HepG2 (cell line): ENCODE data around the gene NUP133. TPM values are rescaled to one million over a fixed set of nuclear protein-coding genes. Genes with fewer than 3 reads are reported as not detected.

Source experiments
- ATAC-seq: fragments of 200-7000 bp; cut with Tn5 transposase; 3 replicates; pipeline ENCODE4 v1.9.1; 2020; ENCODE audit warnings: mild to moderate bottlenecking, moderate library complexity
- BruUV-seq: library from RNA; stranded (reverse); fragments of 400-500 nt; replicated peaks from 2 replicates; lab custom pipeline; 2021; lab: Mats Ljungman, UMichigan
- CTCF ChIA-PET: fragments of 300-600 bp; formaldehyde crosslinking; extraction: SDS; loops from one replicate; lab custom pipeline; 2021; ENCODE audit warnings: low total read pairs, inconsistent platforms, low intra/inter-chr PET ratio; lab: Yijun Ruan, JAX
- POLR2A ChIA-PET: fragments of 350-600 bp; sonication (Branson Sonifier 250); formaldehyde crosslinking; loops from one replicate; lab custom pipeline; 2020; ENCODE audit warnings: antibody characterized with exemption, inconsistent platforms; lab: Yijun Ruan, JAX
- DNase-seq: peaks from one replicate; pipeline ENCODE4 v3.0.0-alpha.2; 2015; ENCODE audit warnings: low spot score
- FAIRE-seq: peaks from 3 replicates; lab custom pipeline; 2011; peaks lifted over from hg19 to GRCh38; lab: Jason Lieb, UNC
- H2AFZ ChIP-seq: one replicate; pipeline ENCODE4 v1.6.1; 2011; ENCODE audit warnings: low read length, inconsistent platforms
- H3K27ac ChIP-seq: fragments of 300-600 bp; 3 replicates; pipeline ENCODE4 v1.8.0; 2011; ENCODE audit warnings: mixed run types, mild to moderate bottlenecking, mixed read lengths, low read length, inconsistent platforms; ENCODE audit not compliant: insufficient read depth; ENCODE audit errors: extremely low read length
- H3K27me3 ChIP-seq, 2 experiments: fragments of 200-600 bp in 1 of 2; 2 replicates in 1 of 2; 3 replicates in 1 of 2; pipeline versions ENCODE4 v1.6.0 to v1.8.0; 2011; ENCODE audit warnings: low read length in 2 of 2, mild to moderate bottlenecking in 2 of 2, moderate library complexity in 2 of 2, inconsistent platforms in 1 of 2; ENCODE audit not compliant: insufficient read depth in 2 of 2, control insufficient read depth in 1 of 2
- H3K36me3 ChIP-seq, 2 experiments: fragments of 200-600 bp in 1 of 2; replicated peaks in 1 of 2; 2 replicates in 1 of 2; 3 replicates in 1 of 2; pipeline versions ENCODE4 v1.5.1 to v1.8.0; 2011; ENCODE audit warnings: low read length in 2 of 2, inconsistent platforms in 1 of 2; ENCODE audit not compliant: insufficient read depth in 2 of 2, control insufficient read depth in 1 of 2
- H3K4me1 ChIP-seq: 2 replicates; pipeline ENCODE4 v1.5.1; 2012; ENCODE audit warnings: low read length, inconsistent platforms; ENCODE audit not compliant: insufficient read depth
- H3K4me2 ChIP-seq: 2 replicates; pipeline ENCODE4 v1.6.0; 2011; ENCODE audit warnings: low read depth, low read length, inconsistent platforms
- H3K4me3 ChIP-seq, 3 experiments: fragments of 200-600 bp in 1 of 3; sonication (generic), shearing (Covaris generic) in 1 of 3; replicated peaks in 1 of 3; 2 replicates each; pipeline ENCODE4 v1.5.1; 2011 to 2016; ENCODE audit warnings: low read length in 3 of 3, inconsistent platforms in 2 of 3, low read depth in 2 of 3, mild to moderate bottlenecking in 2 of 3, control low read depth in 1 of 3, mixed read lengths in 1 of 3; ENCODE audit not compliant: insufficient read depth in 1 of 3
- H3K79me2 ChIP-seq: one replicate; pipeline ENCODE4 v1.6.1; 2011; ENCODE audit warnings: low read length, inconsistent platforms; ENCODE audit not compliant: insufficient read depth
- H3K9ac ChIP-seq: 2 replicates; pipeline ENCODE4 v1.6.0; 2011; ENCODE audit warnings: mild to moderate bottlenecking, low read depth, low read length, inconsistent platforms; ENCODE audit not compliant: insufficient read depth
- H3K9me3 ChIP-seq: 2 replicates; pipeline ENCODE4 v1.5.1; 2012; ENCODE audit warnings: mild to moderate bottlenecking, low read length
- H4K20me1 ChIP-seq: 2 replicates; pipeline ENCODE4 v1.6.0; 2011; ENCODE audit warnings: inconsistent platforms, mild to moderate bottlenecking, low read length, moderate library complexity; ENCODE audit not compliant: insufficient read depth
- CENPT ChIP-seq: sonication (generic); formaldehyde crosslinking; IDR thresholded peaks from 2 replicates; pipeline ENCODE4 v1.8.0; 2022; ENCODE audit warnings: low read depth, mild to moderate bottlenecking, moderate library complexity, missing genetic modification reagents
- GATAD2A ChIP-seq: IDR thresholded peaks from 2 replicates; pipeline ENCODE4 v1.6.1; 2016
- GFI1 ChIP-seq: sonication (generic); formaldehyde crosslinking; IDR thresholded peaks from 2 replicates; pipeline ENCODE4 v1.5.0; 2020; ENCODE audit warnings: missing genetic modification reagents, mild to moderate bottlenecking, borderline replicate concordance
- HDAC1 ChIP-seq: sonication (generic); formaldehyde crosslinking; IDR thresholded peaks from 2 replicates; pipeline ENCODE4 v1.5.1; 2020; ENCODE audit warnings: mild to moderate bottlenecking, missing genetic modification reagents
- KIAA2018 ChIP-seq: sonication (generic); formaldehyde crosslinking; IDR thresholded peaks from 2 replicates; pipeline ENCODE4 v1.5.0; 2020; ENCODE audit warnings: mild to moderate bottlenecking, missing genetic modification reagents, borderline replicate concordance
- NFRKB ChIP-seq: fragments of 450-650 bp; IDR thresholded peaks from 2 replicates; pipeline ENCODE4 v1.6.1; 2017
- TMF1 ChIP-seq: sonication (generic); formaldehyde crosslinking; IDR thresholded peaks from 2 replicates; pipeline ENCODE4 v1.8.1; 2022; ENCODE audit warnings: low read depth, missing genetic modification reagents
- ZNF576 ChIP-seq: sonication (generic); formaldehyde crosslinking; IDR thresholded peaks from 2 replicates; pipeline ENCODE4 v1.4.0; 2020; ENCODE audit warnings: mild to moderate bottlenecking, missing genetic modification reagents
- ZNF614 ChIP-seq: IDR thresholded peaks from 2 replicates; pipeline ENCODE4 v1.6.1; 2018; ENCODE audit warnings: missing biosample characterization, missing genetic modification reagents, inconsistent platforms, borderline replicate concordance
- ZNF770 ChIP-seq: sonication (generic); formaldehyde crosslinking; IDR thresholded peaks from 2 replicates; pipeline ENCODE4 v1.5.0; 2020; ENCODE audit warnings: mild to moderate bottlenecking, missing genetic modification reagents
- ZNF800 ChIP-seq: sonication (generic); formaldehyde crosslinking; IDR thresholded peaks from 2 replicates; pipeline ENCODE4 v1.4.0; 2020; ENCODE audit warnings: missing genetic modification reagents
- ZSCAN22 ChIP-seq: sonication (generic); formaldehyde crosslinking; IDR thresholded peaks from 2 replicates; pipeline ENCODE4 v1.4.0; 2020; ENCODE audit warnings: mild to moderate bottlenecking, missing genetic modification reagents
- WGBS: methylation state at CpG from one replicate; pipeline ENCODE4 v1.1.6; 2017; ENCODE audit warnings: low lambda C conversion rate; 5-methylcytosine and 5-hydroxymethylcytosine counted together
- in situ Hi-C: cut with HindIII; loops from 2 replicates; pipeline ENCODE4 v1.10.0; 2017; ENCODE audit warnings: low pct_unique_long_range_greater_than_20kb; ENCODE audit not compliant: extremely low pct_ligation_motif_present
- intact Hi-C: fragments of 100-400 bp; cut with micrococcal nuclease; formaldehyde crosslinking; loops from one replicate; pipeline ENCODE4 v1.10.0; 2022; ENCODE audit not compliant: unreplicated experiment
- polyA plus RNA-seq, 8 experiments: library from polyadenylated mRNA; depleted of rRNA in 3 of 8; stranded (reverse) in 7 of 8; unstranded in 1 of 8; fragments of >200 nt; fragmentation: Illumina TruSeq in 4 of 8; extraction: Trizol in 4 of 8; gene quantifications; 2 replicates each; pipeline versions ENCODE4 v1.2.1 to v1.2.3, GENCODE V29; 2011 to 2016; ENCODE audit warnings: low read depth in 4 of 8, missing spikeins in 1 of 8, mixed read lengths in 1 of 8; ENCODE audit not compliant: insufficient read depth in 1 of 8
- total RNA-seq, 5 experiments: library from RNA; depleted of rRNA; stranded (reverse); fragments of >200 nt; fragmentation: Illumina TruSeq; extraction: Trizol; gene quantifications; 2 replicates each; pipeline ENCODE4 v1.2.3, GENCODE V29; 2016; ENCODE audit warnings: low read depth in 1 of 5

The NUP133 gene
- total and polyA plus RNA-seq, 2 of the 13 experiments (the other 11 are each of a cell fraction or from before 2014, with no cell fraction given) = 17.7 to 45.6 TPM

- no TSS peak for BruUV-seq
- H2AFZ ChIP-seq = peak overlapping the region; percentile 89
- H3K4me1 ChIP-seq = peaks cover 27% of the 10 kb centered on the region
- no peaks in the 10 kb centered on the region; the same call in 1 of the 2 replicates for H4K20me1 ChIP-seq
- FAIRE-seq = peak; percentile 40
- peak overlapping the region; percentile 89 to 91 (median 90); a peak in 5 of 6 replicates for H3K4me3 ChIP-seq
- H3K27ac ChIP-seq = peak overlapping the region; percentile 97
- H3K9ac ChIP-seq = peak overlapping the region; percentile 97
- peaks cover 0 to 5% of the 10 kb centered on the region in 2 experiments; a peak in 1 of 5 replicates for H3K36me3 ChIP-seq
- DNase-seq = peak; percentile 91
- peaks cover 21% of the 10 kb centered on the region for H3K79me2 ChIP-seq
- intact Hi-C loops = loop anchor here (5.0 kb wide), 1 partner anchor 48 kb away; the partner anchor contains the start of gene ABCB10
- CTCF ChIA-PET = no interaction called here
- peak overlapping the region; percentile 98 for H3K4me2 ChIP-seq
- in situ Hi-C loops = no loop called here
- WGBS = 0% methylated on average over 2 of the region's 2 CpGs
- POLR2A ChIA-PET = interaction anchor here (0.6 to 3.0 kb wide), 3 partner anchors 27 to 168 kb away, joined by 3 to 19 read pairs (median 3); partner anchors contain the start of gene ABCB10
- ATAC-seq = peak; percentile 75
- H3K27me3 ChIP-seq = no peaks in the 10 kb centered on the region; a peak in 1 of 5 replicates
- H3K9me3 ChIP-seq = no peaks in the 10 kb centered on the region
- TF ChIP-seq GATAD2A (CRISPR knock-in tag) (peak; percentile 88), KIAA2018 (no peak), ZNF800 (CRISPR knock-in tag) (no peak), GFI1 (CRISPR knock-in tag) (no peak), HDAC1 (CRISPR knock-in tag) (peak; percentile 69), CENPT (CRISPR knock-in tag) (no peak), ZNF614 (CRISPR knock-in tag) (peak; percentile 71; the same call in 1 of the 2 replicates), NFRKB (no peak), ZNF576 (CRISPR knock-in tag) (no peak), ZNF770 (CRISPR knock-in tag) (no peak), ZSCAN22 (CRISPR knock-in tag) (no peak), TMF1 (CRISPR knock-in tag) (no peak)
Measured at GRCh38 chr1:229509576-229509975, 1.4 kb upstream of the NUP133 start.
